ENCODE data around the gene CCDC148.

CCDC148 gene

GRCh38 chr2:158305501-158305900 is 151.1 kb downstream of the CCDC148 start:
- Histone ChIP-seq H3K9ac (ENCODE audit: low read length) (no peak overlapping the region), H3K36me3 (ENCODE audit: low read length) (no peaks in the 10 kb centered on the region), H3K4me3 (ENCODE audit: insufficient read depth, low read length, poor library complexity, severe bottlenecking) (no peak overlapping the region), H3K79me2 (ENCODE audit: insufficient read depth, low read length) (no peaks in the 10 kb centered on the region), H3K27me3 (ENCODE audit: low read length) (no peaks in the 10 kb centered on the region), H3K27ac (ENCODE audit: low read depth, low read length) (no peak overlapping the region), H2AFZ (ENCODE audit: low read depth, low read length, severe bottlenecking) (no peak overlapping the region), H3K9me3 (ENCODE audit: insufficient read depth, low read length) (no peaks in the 10 kb centered on the region), H3F3A (ENCODE audit: insufficient read depth) (no peaks in the 10 kb centered on the region), H4K20me1 (ENCODE audit: low read depth, low read length) (no peaks in the 10 kb centered on the region), H3K4me2 (ENCODE audit: low read depth, low read length, poor library complexity, severe bottlenecking) (no peak overlapping the region), H3K9me2 (replicated peaks; ENCODE audit: insufficient read depth, low read length) (no peaks in the 10 kb centered on the region)
- TF ChIP-seq CTCF (IDR thresholded peaks at IDR 0.05; ENCODE audit: insufficient read depth, low read length, poor library complexity, severe bottlenecking) (no peak), EZH2phosphoT487 (conservative IDR thresholded peaks at IDR 0.05; ENCODE audit: low read length) (no peak)

GRCh38 chr2:158300394-158300793 is 156.2 kb downstream of the CCDC148 start:
- Histone ChIP-seq H4K20me1 (ENCODE audit: low read depth, low read length) (no peaks in the 10 kb centered on the region), H3K9me3 (ENCODE audit: insufficient read depth, low read length) (no peaks in the 10 kb centered on the region), H3K4me3 (ENCODE audit: insufficient read depth, low read length, poor library complexity, severe bottlenecking) (no peak overlapping the region), H3F3A (ENCODE audit: insufficient read depth) (no peaks in the 10 kb centered on the region), H3K9me2 (replicated peaks; ENCODE audit: insufficient read depth, low read length) (no peaks in the 10 kb centered on the region), H3K79me2 (ENCODE audit: insufficient read depth, low read length) (no peaks in the 10 kb centered on the region), H3K4me2 (ENCODE audit: low read depth, low read length, poor library complexity, severe bottlenecking) (no peak overlapping the region), H3K27me3 (ENCODE audit: low read length) (no peaks in the 10 kb centered on the region), H2AFZ (ENCODE audit: low read depth, low read length, severe bottlenecking) (no peak overlapping the region), H3K27ac (ENCODE audit: low read depth, low read length) (no peak overlapping the region), H3K9ac (ENCODE audit: low read length) (no peak overlapping the region), H3K36me3 (ENCODE audit: low read length) (no peaks in the 10 kb centered on the region)
- no peak for TF ChIP-seq EZH2phosphoT487 (conservative IDR thresholded peaks at IDR 0.05; ENCODE audit: low read length)
- no peak for TF ChIP-seq CTCF (IDR thresholded peaks at IDR 0.05; ENCODE audit: insufficient read depth, low read length, poor library complexity, severe bottlenecking)

- no peaks in the 10 kb centered on the region for H4K20me1 ChIP-seq (ENCODE audit: low read depth, low read length)
- no peak overlapping the region for H3K4me2 ChIP-seq (ENCODE audit: low read depth, low read length, poor library complexity, severe bottlenecking)
- H3K27me3 ChIP-seq (ENCODE audit: low read length) = no peaks in the 10 kb centered on the region
- no peaks in the 10 kb centered on the region for H3K36me3 ChIP-seq (ENCODE audit: low read length)
- no peaks in the 10 kb centered on the region for H3K79me2 ChIP-seq (ENCODE audit: insufficient read depth, low read length)
- no peak overlapping the region for H3K27ac ChIP-seq (ENCODE audit: low read depth, low read length)
- no peak overlapping the region for H3K9ac ChIP-seq (ENCODE audit: low read length)
- H3F3A ChIP-seq (ENCODE audit: insufficient read depth) = no peaks in the 10 kb centered on the region
- TF ChIP-seq CTCF (IDR thresholded peaks at IDR 0.05; ENCODE audit: insufficient read depth, low read length, poor library complexity, severe bottlenecking) (no peak), EZH2phosphoT487 (conservative IDR thresholded peaks at IDR 0.05; ENCODE audit: low read length) (no peak)
- H3K9me2 ChIP-seq (replicated peaks; ENCODE audit: insufficient read depth, low read length) = no peaks in the 10 kb centered on the region
- H2AFZ ChIP-seq (ENCODE audit: low read depth, low read length, severe bottlenecking) = no peak overlapping the region
- no peaks in the 10 kb centered on the region for H3K9me3 ChIP-seq (ENCODE audit: insufficient read depth, low read length)
- H3K4me3 ChIP-seq (ENCODE audit: insufficient read depth, low read length, poor library complexity, severe bottlenecking) = no peak overlapping the region
Measured at GRCh38 chr2:158297606-158298005, 158.9 kb downstream of the CCDC148 start.
